RWPE1 (cell line): ENCODE measurements around the gene EPHB1.

ENCODE experiments used
- CTCF ChIA-PET: fragments of 350-600 bp; sonication (Branson Sonifier 250); formaldehyde crosslinking; extraction: SDS; loops from one replicate; lab custom pipeline; 2021; lab: Yijun Ruan, JAX
- POLR2A ChIA-PET: fragments of 400-600 bp; formaldehyde crosslinking; extraction: SDS; loops from one replicate; lab custom pipeline; 2020; ENCODE audit warnings: antibody characterized with exemption; ENCODE audit not compliant: low non-redundant PET; lab: Yijun Ruan, JAX
- DNase-seq: peaks from one replicate; pipeline ENCODE4 v3.0.0; 2012; ENCODE audit warnings: low spot score
- H3K27ac ChIP-seq: fragments of 450-650 bp; 2 replicates; pipeline ENCODE4 v1.5.1; 2017
- TF ChIP-seq, protein P1 (sequence below): fragments of 450-650 bp; conservative IDR thresholded peaks from 2 replicates; pipeline ENCODE4 v1.5.1; 2017; ENCODE audit warnings: low read depth, mild to moderate bottlenecking

EPHB1 gene

DNA sequence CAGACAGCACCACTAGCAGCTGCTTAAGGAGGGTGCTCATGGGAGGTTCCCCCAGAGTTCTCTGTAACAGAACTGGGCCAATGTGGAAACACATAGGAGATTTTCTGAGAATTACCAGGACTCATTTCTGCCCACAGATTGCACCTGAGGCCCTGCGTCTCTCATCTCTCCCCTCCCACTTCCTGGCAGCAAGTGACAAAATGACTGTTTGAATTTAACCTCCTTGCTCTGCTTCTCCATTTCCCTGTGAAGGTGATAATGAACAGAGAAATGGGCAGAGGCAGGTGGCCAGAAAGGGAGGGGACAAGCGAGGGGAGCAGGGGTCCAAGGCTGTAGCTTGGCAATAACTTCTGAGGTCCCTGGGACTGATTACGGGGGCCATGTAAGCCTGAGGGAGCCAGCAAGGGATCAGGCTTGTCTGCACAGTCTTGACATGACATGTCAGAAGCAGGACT lies 8.0 kb downstream of the EPHB1 start:
- ChIA-PET POLR2A (no interaction called here), CTCF (interaction anchor here (0.7 kb wide), 2 partner anchors 132 to 935 kb away, joined by 3 to 6 read pairs; no protein-coding TSS in a partner anchor)
- no peak for DNase-seq
- no peak overlapping the region for H3K27ac ChIP-seq
- TF ChIP-seq, protein P1, sequence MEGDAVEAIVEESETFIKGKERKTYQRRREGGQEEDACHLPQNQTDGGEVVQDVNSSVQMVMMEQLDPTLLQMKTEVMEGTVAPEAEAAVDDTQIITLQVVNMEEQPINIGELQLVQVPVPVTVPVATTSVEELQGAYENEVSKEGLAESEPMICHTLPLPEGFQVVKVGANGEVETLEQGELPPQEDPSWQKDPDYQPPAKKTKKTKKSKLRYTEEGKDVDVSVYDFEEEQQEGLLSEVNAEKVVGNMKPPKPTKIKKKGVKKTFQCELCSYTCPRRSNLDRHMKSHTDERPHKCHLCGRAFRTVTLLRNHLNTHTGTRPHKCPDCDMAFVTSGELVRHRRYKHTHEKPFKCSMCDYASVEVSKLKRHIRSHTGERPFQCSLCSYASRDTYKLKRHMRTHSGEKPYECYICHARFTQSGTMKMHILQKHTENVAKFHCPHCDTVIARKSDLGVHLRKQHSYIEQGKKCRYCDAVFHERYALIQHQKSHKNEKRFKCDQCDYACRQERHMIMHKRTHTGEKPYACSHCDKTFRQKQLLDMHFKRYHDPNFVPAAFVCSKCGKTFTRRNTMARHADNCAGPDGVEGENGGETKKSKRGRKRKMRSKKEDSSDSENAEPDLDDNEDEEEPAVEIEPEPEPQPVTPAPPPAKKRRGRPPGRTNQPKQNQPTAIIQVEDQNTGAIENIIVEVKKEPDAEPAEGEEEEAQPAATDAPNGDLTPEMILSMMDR = no peak

DNA sequence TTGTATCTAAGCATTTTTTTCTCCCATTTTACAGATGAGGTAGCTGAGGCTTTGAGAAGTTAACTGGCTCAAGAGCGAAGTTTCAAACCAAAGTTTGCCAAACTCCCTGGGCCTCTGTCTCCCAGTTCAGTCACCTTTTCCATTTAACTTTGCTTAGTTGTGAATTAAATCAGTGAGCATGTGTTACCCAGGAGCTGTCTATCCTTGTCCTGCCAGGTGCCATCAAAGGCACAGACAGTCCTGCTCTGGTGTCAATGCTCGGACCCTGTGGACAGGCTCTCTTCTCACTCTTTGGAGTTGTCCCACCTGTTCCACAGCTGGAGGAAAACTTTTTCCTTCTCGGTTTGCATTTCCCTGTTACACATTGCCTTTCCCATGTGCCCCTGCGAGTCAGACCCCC lies 8.6 kb downstream of the EPHB1 start:
- CTCF ChIA-PET = interaction anchor here (0.7 to 1.8 kb wide), 3 partner anchors 9 to 934 kb away, joined by 3 to 12 read pairs (median 6); partner anchors contain the start of gene EPHB1

DNA sequence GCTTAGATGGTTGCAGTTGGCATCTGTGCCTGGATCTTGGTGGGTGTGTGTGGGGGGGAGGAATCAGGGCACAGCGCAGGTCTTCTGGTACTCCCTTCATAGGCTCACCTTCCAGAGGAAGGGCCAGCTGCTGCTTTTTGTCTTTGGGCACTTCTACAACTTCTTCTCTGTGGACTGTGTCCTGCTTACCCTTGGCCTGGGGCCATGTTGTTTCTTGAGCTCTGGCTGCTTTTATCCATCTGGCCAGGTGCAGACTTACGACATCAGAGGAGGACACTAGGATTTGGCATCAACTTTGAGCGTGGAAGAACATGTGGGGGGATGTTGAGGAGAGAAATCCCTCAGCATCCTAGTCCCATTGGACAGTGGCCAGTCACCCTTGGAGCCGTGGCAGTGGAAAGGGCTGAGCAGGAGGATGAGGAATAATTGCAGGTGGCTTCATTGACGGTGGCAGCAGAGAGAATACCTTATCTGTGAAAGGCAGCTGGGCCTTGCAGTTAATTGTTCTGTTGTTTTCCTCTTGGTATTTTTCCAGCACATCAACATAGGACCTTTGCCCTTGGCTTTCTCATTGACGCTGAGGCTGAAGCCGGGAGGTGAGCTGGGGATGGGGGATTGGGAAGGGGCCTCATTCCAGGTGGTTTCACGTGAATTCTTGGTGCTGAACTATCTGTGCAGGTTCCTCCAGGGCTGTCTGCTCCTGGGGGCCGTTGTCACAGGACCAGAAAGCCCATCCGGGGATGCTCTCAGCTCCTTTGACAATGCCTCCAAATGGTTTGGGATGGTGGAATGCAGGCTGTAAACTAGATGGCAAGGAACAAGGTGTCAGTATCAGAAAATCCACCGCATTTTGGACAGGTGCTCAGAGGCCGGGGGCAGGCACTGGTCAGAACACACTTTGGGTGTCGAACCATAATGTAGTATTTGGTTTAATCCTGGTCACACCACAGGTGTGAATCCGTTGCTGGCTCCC lies 9.7 kb downstream of the EPHB1 start:
- ChIA-PET CTCF (interaction anchor here (1.8 kb wide), 1 partner anchor 10 kb away, joined by 12 read pairs; the partner anchor contains the start of gene EPHB1), POLR2A (no interaction called here)
- H3K27ac ChIP-seq = no peak overlapping the region

More for the DNA sequence above, 8.6 kb downstream of the EPHB1 start:
- POLR2A ChIA-PET = no interaction called here
- TF ChIP-seq, protein P1 = no peak
- H3K27ac ChIP-seq = no peak overlapping the region
- no peak for DNase-seq

DNA sequence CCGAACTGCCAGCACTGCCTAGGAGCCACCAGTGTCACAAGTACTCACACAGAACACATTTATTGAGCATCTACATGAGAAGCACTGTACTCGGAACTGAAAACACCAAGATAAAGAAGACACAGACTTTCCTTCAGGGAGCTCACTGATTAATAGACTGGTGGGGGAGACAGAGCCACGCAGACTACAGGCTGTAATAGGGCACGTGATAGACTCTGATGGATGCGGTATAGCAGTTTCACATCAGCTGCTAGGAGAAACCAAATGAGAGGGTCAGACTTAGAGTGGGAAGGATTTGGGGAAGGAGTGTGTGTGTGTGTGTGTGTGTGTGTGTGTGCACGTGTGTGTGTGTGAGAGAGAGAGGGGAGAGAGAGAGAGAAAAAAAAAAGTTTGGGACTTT lies 12.1 kb downstream of the EPHB1 start:
- no peak overlapping the region for H3K27ac ChIP-seq
- TF ChIP-seq, protein P1 = no peak
- POLR2A ChIA-PET = no interaction called here
- CTCF ChIA-PET = no interaction called here
- DNase-seq = no peak

More for the DNA sequence above, 9.7 kb downstream of the EPHB1 start:
- no peak for DNase-seq
- TF ChIP-seq, protein P1 = no peak

DNA sequence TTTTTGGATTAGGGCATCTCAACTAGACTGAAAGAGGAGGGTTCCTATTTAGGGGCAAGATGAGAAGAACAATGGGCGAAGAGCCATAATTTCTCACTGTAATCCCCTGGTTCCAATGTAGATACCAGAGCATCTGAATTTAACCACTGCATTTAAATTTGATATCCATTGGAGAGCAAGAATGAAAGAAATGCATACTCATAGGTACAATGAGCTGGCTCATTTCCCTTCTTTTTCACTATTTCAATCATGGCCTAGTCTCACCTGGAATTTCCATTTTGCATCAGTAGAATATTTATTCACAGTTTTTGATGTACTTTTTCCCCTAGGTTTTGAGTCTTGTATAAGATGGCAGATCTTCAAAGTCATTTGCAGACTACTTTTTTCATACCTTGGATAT lies 13.8 kb downstream of the EPHB1 start:
- TF ChIP-seq, protein P1 = no peak
- CTCF ChIA-PET = no interaction called here
- DNase-seq = no peak
- H3K27ac ChIP-seq = no peak overlapping the region
- POLR2A ChIA-PET = no interaction called here

DNA sequence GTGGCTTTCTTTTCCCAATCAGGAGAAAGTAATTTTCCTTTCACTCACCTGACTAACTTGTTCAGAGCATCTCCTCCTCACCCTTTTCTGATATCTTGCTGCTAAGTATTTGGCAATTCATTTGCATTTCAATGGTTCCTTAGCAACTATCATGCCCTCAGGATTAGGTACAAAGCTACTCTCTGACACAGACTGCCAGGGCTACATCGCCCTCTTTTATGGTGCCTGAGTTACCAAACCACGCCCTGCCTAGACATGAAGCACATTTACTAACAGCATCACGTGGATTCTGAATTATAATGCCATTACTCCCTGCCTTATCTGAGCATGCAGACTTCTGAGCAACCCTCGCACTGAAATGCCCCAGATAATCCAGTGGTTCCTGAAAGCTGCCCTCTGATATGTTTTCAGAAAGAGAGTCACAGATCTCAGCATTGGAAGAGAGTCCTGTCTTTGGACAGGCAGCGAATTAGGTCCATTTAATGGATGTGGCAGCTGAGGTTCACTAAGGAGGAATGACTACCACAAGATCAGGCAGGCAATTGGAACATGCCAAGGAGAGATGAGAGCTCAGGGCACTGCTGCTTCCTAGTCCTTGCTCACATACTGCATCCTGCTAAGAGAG lies 14.5 kb downstream of the EPHB1 start:
- POLR2A ChIA-PET = no interaction called here
- CTCF ChIA-PET = no interaction called here
- DNase-seq = no peak
- TF ChIP-seq, protein P1 = no peak
- H3K27ac ChIP-seq = no peak overlapping the region
